GM06990 (cell line): Measurements from ENCODE around the gene PPP1R36.
"Not testable (repeated sequence)": the region's sequence is repeated elsewhere in the genome, so short reads cannot be mapped to it uniquely, and the experiment has no call there.

Source experiments
- DNase-seq: peaks from one replicate; pipeline ENCODE4 v3.0.0-alpha.2; 2011; ENCODE audit not compliant: insufficient read length; ENCODE audit errors: extremely low read depth
- H3K27me3 ChIP-seq: replicated peaks from 2 replicates; pipeline ENCODE4 v1.6.0; 2011; ENCODE audit warnings: low read length; ENCODE audit not compliant: control insufficient read depth, insufficient read depth
- H3K36me3 ChIP-seq: 2 replicates; pipeline ENCODE4 v1.5.1; 2011; ENCODE audit warnings: low read length; ENCODE audit not compliant: control insufficient read depth, insufficient read depth
- H3K4me3 ChIP-seq: replicated peaks from 2 replicates; pipeline ENCODE4 v1.5.1; 2011; ENCODE audit warnings: low read depth, mild to moderate bottlenecking, control low read depth, low read length
- TF ChIP-seq, protein P1 (sequence below): IDR thresholded peaks from 2 replicates; pipeline ENCODE4 v1.5.1; 2011; ENCODE audit warnings: low read length, control low read depth, mild to moderate bottlenecking, inconsistent platforms; ENCODE audit not compliant: insufficient read depth, poor library complexity, severe bottlenecking

The PPP1R36 gene

DNA sequence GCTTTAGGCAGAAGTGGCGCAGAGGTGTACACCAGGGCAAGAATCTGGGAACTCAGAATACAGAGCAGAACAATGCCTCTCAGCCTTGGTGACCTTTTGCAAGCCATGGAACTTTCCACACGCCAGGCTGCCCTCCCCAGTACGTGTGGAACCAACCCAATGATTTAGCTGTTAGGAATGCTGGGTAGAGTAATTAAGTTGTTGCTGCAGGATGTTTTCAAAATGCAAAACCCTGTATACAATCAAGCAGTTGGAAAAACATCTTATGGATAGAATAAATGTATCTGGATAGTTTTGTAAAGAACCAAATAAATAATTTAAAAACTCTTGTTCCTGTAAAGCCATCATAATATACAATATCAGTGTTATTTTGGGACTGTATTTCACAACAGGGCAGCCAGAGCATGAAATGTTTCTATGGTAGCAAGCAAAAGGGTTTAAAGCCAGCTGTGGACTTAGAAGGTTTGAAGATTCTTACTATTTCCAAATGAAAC is 19.4 kb downstream of the PPP1R36 start:
- Histone ChIP-seq H3K36me3 (no peaks in the 10 kb centered on the region), H3K27me3 (no peaks in the 10 kb centered on the region), H3K4me3 (no peak overlapping the region)
- TF ChIP-seq, protein P1, sequence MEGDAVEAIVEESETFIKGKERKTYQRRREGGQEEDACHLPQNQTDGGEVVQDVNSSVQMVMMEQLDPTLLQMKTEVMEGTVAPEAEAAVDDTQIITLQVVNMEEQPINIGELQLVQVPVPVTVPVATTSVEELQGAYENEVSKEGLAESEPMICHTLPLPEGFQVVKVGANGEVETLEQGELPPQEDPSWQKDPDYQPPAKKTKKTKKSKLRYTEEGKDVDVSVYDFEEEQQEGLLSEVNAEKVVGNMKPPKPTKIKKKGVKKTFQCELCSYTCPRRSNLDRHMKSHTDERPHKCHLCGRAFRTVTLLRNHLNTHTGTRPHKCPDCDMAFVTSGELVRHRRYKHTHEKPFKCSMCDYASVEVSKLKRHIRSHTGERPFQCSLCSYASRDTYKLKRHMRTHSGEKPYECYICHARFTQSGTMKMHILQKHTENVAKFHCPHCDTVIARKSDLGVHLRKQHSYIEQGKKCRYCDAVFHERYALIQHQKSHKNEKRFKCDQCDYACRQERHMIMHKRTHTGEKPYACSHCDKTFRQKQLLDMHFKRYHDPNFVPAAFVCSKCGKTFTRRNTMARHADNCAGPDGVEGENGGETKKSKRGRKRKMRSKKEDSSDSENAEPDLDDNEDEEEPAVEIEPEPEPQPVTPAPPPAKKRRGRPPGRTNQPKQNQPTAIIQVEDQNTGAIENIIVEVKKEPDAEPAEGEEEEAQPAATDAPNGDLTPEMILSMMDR, result no peak
- DNase-seq, result no peak

DNA sequence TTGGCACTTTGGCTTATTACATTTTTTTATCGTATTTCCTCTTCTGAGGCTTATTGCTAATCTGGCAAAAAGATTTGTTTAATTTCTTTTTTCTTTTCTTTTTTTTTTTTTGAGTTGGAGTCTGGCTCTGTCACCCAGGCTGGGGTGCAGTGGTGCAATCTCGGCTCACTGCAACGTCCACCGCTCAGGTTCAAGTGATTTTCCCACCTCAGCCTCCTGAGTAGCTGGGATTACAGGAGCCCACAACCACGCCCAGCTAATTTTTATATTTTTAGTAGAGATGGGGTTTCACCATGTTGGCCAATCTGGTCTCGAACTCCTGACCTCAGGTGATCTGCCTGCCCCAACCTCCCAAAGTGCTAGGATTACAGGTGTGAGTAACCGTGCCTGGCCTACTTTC is 19.9 kb downstream of the PPP1R36 start:
- H3K36me3 ChIP-seq, H3K27me3 ChIP-seq, DNase-seq, H3K4me3 ChIP-seq: not testable (repeated sequence)

DNA sequence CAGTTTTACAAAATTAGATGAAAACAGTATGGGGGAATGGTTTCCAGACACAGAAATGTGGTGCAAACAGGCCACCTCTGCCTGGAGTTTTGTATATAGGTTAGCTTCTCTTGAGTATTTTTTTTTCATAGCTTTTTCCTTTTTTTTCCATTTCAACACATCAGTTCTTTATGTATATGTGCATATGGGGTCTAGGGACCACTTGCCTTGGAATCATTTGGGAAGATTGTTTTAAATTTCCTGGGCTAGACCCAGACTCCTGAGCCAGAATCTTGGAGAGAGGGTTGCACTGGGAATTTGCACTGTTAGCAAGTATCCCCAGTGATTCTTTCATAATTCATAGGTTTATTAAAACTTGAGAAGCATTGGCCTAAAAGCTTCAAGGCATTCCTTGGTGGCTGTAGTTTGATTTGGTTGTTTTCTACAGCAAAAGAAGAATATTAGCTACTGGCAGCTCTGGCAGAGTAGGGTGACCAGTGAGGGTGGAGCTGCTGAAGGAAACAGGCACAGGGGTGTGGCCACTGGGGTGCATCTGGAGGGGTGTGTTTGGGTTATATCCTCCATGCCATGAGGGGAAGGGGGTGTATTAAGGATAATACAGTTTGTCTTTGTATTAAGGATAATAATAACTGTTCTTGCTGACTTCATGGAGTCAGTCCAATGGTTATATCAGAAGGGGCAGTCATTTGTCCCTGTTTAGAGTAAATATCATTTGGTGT is 22.8 kb downstream of the PPP1R36 start:
- no peaks in the 10 kb centered on the region for H3K36me3 ChIP-seq
- no peak for DNase-seq
- TF ChIP-seq, protein P1, result no peak
- H3K27me3 ChIP-seq, result no peaks in the 10 kb centered on the region; the same call in 1 of the 2 replicates
- no peak overlapping the region for H3K4me3 ChIP-seq

DNA sequence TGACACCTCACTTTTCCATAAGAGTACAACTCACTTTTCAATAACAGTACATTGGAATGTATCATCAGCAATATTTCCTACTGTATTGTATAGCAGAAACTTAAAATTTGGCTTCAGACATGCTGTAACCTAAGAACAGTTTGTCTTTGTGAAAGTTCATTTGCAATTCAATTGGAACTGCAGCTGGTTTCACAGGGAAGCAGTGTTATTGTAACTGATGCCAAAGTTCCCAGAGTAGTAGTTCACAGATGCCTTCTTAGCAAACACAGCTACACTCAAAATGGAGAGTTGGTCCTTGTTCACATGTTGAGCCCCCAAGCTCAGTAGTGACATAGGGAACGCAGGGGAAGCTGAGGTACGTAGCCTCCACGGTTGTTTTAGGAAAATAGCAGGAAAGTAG is 23.3 kb downstream of the PPP1R36 start:
- no peak overlapping the region for H3K4me3 ChIP-seq
- DNase-seq, result no peak
- no peaks in the 10 kb centered on the region; the same call in 1 of the 2 replicates for H3K27me3 ChIP-seq
- no peaks in the 10 kb centered on the region for H3K36me3 ChIP-seq
- TF ChIP-seq, protein P1, result no peak

DNA sequence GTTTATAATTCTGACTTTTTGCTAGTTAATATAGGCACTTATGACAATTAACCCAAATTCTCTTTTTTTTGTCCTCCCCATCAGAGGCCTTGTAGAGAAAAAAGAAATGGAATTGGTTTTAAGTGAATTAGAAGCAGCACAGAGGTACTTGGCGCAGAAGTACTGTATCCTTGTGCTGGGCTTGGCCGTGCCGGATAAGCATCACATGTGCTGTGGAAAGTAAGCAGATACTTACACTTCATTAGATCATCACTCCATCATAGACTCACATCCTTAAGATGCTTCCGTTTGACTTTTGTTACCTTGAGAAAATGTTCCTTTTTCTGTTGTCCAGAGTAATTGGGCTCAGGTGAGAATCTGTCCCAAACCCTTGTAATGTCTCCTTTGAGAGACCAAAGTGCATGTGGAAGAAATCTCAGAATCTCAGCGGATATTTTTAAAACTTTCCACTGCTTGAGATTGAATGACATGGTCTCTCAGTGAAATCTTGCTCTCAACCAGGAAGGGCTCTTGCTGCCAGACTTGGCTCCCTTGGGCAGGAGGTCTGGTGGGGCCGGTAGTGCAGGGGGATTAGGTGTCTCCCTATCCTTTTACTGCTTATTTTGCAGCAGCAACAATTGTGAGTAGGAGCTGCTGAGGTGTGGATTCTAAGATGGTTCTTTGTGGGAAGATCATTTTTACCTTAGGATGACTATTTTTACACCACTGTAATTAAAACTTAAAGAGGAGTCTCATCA is 24.8 kb downstream of the PPP1R36 start:
- Histone ChIP-seq H3K36me3 (no peaks in the 10 kb centered on the region), H3K4me3 (no peak overlapping the region), H3K27me3 (no peaks in the 10 kb centered on the region; the same call in 1 of the 2 replicates)
- TF ChIP-seq, protein P1, result no peak
- DNase-seq, result no peak

DNA sequence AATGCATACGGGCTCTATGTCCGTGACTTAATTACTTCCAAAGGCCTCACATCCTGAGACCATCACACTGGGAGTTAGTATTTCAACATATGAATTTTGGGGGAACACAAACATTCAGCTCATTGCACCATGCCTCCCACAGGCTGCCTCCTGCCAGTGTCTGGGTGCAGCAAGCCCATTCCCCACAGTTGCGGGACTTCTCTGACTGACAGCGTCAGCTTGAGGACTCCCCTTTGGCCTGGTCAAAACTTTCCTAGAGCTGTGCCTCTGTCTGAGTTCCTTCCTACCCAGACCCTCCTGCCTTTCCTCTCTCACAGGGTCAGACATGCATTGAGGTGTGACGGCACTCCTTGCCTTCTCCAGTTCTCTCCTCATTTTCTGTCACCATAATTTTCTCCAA is 27.4 kb downstream of the PPP1R36 start:
- no peak for DNase-seq
- Histone ChIP-seq H3K4me3 (no peak overlapping the region), H3K36me3 (no peaks in the 10 kb centered on the region), H3K27me3 (no peaks in the 10 kb centered on the region; the same call in 1 of the 2 replicates)
- TF ChIP-seq, protein P1, result no peak
